GM21447 (cell line): ENCODE data around the gene CACTIN.
A peak's percentile ranks its signal among the peaks of the same experiment; 100 is the strongest.
"Not testable (repeated sequence)": the region's sequence is repeated elsewhere in the genome, so short reads cannot be mapped to it uniquely, and the experiment has no call there.

Experiments
- ATAC-seq: cut with Tn5 transposase; IDR thresholded peaks from one replicate; pipeline ENCODE4 v1.9.1; 2021; ENCODE audit not compliant: unreplicated experiment

CACTIN gene

GRCh38 chr19:3626473-3627350 is at the start of gene CACTIN:
Gene CACTIN, minus strand, starts transcription at chr19:3626790. Its CDS starts 28 bp downstream, at chr19:3626762.
- ATAC-seq, result peak; percentile 79

- no peak for ATAC-seq
Observed at GRCh38 chr19:3674784-3675543, 48.4 kb upstream of the CACTIN start.

DNA sequence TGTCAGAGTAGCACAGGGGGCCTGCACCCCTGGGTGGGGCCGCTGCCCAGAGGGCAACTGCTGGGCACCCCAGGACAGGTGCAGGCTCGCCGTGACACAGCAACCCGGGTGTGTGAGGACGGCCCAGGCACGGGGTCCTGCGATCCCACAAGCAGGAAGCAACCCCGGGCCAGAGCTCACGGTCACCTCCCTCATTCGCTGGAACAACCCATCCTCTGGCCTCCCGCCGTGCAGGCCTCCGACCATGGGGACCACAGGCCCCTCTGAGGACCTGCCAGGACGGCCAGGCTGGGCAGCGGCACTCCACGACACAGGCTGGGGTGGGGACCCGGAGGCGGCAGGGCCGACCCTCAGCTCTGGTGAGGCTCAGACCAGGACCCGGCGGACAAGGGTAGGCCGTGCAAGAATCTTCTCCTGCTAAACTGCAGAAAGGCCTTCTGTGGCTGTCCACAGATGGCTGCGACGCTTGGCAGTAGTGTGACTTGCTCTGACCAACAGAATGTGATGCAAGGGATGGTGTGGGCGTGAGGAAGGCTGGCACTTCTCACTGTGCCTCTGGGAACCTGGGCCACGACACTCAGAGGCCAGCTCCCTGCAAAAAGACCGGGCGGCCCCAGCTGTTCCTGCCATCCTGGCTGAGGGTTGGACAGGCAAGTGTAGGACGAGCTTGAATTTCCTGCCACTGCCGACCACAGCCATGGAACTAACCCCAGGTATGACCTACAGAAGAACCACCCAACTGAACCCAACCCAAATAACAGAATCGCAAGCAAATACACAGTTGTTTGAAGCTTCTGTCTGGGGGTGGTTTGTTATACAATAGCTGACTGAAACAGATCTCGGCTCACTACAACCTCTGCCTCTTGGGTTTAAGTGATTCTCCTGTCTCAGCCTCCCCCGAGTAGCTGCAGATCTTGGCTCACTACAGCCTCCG is 47.2 kb upstream of the CACTIN start:
- ATAC-seq, result no peak

DNA sequence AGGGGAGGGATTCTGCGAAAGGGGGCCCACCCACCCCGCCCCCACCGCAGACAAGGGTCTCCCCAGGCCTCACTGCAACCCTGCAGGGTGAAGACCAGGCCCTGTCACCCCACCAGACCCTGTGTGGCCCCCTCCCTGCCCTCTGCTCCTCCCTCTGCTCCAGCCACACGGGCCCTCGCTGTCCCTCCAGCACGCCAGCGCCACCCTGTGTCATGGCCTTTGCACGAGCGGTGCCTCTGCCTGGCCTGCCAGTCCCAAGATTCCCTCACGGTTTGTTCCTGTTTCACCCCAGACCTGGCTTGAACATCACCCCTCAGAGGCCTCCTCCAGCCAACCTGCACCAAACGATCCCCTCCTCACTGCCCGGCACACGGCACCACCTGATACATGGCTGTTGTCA is 46.4 kb upstream of the CACTIN start:
- no peak for ATAC-seq

DNA sequence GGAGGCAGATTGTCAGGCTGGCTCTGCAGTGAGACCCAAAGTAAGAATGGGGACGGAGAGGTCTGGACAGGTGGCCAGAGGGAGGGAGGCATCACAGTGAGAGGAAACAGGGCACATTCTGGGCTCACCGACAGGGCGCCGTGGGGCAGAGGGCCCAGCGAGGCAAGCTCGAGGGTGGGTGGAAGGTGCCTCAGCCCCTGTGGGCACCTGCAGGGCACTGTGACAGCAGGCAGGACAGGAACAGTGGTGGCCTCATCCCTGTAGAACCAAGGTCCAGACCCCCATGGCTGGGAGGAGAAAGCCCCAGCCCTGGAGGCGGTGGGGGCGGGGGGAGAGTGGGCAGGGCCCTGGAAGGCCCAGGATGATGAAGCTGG is 46.0 kb upstream of the CACTIN start:
- no peak for ATAC-seq

- no peak for ATAC-seq
Observed at GRCh38 chr19:3671680-3672574, 45.3 kb upstream of the CACTIN start.

DNA sequence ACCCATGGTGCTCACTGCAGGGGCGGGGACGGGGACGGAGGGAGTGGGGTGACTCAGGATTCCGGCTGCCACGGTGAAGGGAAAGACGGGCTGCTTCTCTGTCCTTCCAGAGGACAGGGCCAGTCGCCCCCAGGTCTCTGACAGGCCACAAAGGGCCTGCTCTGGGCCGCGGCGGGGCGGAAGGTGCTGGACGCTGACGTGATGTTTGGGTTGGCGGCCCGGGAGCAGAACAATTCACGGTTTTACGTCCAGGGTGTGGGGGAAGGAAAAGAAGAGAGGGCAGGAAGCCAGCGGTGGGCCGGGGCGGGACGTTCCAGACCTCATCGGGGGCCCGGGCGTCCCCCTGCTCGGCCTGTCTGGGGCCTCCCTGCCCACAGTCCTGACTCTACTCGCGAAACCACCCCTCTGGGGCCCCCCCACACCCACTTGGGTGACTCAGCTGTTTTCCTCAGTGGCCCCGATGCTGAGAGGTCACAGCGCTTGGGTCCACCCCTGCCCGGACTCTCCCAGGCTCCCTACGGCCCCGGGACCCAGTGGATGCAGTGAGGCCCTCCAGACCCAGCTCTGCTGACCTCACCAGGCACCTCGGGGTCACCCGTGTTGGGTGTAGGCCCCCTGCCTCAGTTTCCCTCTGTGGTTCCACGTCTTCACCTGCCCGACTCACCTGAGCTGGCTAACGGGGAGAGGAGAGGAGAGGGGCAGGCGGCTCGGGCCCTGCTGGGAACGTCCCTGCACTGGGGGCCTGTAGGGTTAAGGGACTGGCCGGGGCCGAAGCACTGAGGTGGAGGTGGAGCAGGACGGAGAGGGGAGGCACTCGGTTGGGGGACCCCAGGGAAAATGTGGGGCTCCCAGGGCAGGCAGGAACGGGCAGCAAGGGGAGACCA is 44.4 kb upstream of the CACTIN start:
- peak; percentile 57 for ATAC-seq

DNA sequence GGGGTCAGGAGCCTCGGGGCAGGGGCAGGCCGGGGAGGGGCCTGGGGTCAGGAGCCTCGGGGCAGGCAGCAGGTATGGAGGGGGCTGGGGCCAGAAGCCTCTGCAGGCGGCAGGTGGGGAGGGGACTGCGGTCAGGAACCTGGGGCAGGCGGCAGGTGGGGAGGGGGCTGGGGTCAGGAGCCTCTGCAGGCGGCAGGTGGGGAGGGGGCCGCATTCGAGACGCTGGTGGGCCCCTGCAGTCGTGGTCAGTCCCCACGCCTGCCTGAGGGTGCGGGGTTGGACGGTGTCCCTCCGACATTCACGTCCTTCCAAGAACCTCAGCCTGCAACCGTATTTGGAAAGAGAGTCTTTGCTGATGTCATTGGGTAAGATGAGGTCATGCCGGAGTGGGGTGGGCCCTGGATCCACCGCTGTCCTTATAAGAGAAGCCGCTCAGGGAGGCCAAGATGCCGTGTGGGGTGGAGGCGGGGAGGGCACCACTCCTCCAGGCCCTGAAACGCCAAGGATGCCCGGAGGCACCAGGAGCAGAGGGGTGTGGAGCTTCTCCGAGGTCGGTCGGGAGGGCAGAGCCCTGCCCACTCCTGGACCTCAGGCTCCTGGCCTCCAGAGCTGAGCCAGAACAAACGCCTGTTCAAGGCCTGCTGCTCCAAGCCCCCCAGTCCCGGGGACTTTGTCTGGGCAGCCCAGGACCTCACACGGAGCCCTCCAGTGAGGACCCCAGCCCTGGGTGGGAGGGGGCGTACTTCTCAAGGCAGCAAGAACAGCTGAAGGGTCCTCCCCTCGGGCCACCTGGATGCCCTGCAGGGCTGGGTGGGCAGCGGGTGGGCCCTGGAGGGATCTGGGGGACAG is 43.6 kb upstream of the CACTIN start:
- ATAC-seq, result no peak

DNA sequence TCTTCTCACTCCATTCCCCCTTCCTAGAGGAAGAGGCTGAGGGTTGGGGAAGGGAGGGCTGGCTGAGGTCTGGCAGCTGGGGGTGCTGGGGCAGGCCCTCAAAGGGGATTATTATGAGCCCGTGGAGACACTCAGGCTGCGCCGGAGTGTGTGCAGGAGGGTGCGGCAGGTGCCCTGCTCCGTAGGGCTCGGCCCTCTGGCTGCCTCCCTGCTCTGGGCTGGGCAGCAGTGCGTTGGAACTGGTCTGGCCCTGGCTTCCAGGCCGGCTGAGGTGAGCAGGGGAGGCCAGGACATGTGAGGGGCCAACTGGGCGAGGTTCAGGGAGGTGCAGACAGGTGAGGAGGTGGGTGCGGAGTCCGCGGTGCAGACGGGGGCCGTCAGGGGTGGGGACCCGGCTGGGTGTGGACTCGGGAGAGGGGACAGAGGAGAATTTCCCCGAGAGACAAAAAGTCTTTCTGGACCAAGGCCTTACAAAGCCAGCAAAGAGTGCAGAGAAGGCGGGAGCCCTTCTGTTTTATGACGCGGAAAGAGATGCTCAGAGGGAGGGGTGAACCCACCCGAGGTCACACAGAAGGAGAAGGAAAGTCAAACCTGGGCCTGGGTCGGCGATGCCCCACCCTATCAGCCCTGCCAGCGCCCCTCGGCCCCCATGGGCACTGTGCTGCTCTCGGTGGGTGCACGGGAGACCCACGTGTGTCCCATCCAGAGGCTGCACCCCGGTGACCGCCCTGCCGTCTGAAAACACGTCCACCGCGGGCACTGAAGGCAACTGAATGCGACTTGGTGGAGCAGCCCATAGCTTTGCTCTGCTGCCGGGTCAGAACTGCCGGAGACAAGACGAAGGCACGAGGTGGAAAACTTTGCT is 42.7 kb upstream of the CACTIN start:
- ATAC-seq, result no peak

GRCh38 chr19:3668331-3669081 is 41.9 kb upstream of the CACTIN start:
- no peak for ATAC-seq

DNA sequence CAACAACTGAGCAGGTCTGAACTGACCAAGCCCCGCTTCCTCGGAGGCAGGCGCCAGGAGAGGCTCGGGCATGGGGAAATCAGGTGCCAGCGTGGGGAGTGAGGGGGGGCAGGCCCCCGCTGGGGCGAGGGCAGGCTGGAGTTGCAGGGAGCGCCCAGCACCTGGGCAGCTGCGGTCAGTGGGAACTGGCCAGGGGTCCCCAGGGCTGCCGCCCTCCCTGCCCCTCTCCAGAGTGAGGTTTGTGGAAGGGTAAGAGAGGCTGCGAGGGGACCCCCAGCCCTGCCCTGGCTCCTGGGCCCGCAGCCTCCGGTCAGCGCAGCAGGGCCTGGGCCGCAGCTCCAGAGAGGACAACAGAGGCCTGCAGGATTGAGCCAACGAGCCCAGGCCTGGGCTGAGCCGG is 41.2 kb upstream of the CACTIN start:
- ATAC-seq, result no peak

DNA sequence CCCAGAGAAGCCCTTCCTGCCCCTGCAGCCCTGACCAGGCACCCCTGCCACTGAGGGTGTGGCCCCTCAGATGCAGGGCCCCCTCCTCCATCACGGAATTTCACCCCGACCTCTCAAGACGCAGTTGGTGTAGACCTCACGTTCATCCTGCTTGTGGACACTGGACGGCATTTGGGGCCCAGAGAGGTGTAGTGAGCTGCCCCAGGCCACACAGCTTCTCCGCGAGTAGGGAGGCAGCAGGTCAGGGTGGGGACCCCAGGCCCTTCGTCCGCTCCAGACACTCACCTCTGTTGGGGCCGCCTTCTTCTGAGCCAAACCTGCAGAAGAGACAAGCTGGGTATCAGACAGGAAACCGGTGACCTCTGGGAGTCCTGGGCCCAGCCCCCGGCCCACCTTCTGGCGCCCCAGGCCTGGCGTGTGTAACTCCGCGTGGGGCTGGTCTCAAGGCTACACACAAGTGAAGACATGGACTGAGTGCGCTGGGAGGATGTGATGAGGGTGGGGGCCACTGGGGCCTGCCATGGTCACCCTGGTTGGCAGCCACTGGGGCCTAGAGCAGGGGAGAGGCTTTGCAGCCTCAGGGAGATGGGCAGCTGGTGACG is 40.5 kb upstream of the CACTIN start:
- no peak for ATAC-seq

GRCh38 chr19:3666545-3666856 is 39.9 kb upstream of the CACTIN start:
- ATAC-seq, result not testable (repeated sequence)

DNA sequence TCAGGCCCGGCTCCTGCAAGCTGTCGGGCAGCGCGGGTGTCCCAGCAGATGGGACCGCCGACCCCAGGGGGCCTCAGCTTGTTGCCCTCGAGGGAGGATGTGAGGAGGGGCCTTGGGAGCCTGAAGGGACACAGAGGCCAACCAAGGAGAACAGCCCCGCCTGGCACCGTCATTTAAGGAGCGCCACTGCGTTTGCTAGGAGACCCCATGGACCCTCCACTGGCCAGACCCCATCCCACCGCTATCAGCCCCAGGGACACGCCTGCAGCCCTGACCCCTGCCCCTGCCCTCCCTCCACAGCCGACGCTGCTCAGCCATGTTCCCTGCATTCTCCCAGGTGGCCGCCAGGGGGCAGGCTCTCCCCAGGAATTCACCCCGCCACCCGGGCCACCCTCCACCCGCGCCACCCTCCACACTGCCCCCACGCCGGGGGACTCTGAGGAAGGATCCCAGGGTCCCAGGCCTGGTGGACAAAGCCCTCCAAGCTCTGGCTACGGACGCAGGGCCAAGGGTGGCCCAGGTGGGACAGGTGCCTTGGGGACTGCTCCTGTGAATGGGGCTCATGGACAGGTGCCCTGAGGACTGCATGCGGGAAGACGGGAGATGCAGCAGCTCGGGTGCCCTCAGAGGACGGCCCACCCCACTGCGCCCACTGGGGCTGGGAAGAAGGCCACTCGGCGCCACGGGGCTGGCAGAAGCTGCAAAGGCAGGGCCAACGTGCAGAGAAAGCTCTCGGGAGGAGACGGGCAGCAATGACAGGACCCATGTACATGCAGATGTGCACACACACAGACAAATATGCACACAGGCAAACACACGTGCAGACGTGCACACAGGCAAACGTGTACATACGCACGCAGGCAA is 39.3 kb upstream of the CACTIN start:
- no peak for ATAC-seq

DNA sequence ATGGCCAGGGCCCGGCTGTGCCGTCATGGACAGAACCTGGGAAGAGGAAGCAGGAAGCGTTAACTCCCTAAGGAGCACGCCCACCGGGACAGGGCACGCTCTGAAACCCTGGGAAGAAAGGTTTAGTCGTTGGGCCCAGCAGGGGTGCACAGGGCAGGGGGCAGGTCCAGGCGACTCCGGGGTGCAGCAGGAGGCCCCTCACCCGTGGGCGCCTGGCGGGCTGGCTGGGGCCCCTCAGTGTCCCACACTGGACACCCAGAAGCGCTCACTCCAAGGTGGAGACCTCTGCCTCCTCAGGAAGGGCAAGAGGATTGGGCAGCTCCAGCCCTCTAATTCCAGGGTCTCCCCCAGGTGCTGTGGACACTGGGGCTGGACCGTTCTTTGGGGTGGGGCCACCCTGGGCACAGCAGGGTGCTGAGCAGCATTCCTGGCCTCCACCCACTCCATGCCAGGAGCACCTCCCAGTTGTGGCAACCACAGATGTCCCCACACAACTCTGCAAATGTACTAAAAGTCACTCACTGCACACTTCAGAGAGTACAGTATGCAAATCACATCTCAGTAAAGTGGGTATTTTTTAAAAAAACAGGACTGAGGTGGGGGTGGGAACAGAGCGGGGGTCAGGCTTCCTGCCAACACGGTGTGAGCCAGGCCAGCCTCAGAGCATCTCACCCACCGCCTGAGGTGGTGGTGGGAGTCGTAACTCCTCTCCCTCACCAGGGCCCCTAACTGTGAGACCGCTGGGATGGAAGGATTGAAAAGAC is 38.5 kb upstream of the CACTIN start:
- no peak for ATAC-seq
